Fibroblast of skin of left biceps (primary cell): ENCODE measurements around the gene NCF2.

ENCODE experiments used
- DNase-seq, 2 experiments: peaks; one replicate each; pipeline ENCODE4 v3.0.0-alpha.2; 2013; ENCODE audit warnings: low read depth in 2 of 2

NCF2 gene

DNA sequence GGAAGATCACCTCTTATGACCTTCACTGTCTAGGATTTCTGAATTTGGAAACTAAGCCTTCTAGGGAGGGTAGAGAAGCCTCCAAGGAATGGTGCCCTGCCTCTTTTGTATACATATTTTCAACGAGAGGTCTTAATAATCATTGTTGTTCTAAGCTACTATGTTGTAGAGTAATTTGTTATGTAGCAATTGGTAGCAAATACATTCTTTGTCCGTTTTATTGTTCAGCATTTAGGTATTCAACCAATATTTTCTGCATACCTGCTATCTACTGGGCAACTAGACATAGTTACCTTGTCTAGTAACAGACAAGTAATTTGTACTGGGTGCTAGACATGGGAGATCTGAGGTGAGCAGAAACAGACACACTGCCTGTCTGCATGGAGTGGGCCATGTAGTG, 20.8 kb upstream of the NCF2 start:
- no peak for DNase-seq

DNA sequence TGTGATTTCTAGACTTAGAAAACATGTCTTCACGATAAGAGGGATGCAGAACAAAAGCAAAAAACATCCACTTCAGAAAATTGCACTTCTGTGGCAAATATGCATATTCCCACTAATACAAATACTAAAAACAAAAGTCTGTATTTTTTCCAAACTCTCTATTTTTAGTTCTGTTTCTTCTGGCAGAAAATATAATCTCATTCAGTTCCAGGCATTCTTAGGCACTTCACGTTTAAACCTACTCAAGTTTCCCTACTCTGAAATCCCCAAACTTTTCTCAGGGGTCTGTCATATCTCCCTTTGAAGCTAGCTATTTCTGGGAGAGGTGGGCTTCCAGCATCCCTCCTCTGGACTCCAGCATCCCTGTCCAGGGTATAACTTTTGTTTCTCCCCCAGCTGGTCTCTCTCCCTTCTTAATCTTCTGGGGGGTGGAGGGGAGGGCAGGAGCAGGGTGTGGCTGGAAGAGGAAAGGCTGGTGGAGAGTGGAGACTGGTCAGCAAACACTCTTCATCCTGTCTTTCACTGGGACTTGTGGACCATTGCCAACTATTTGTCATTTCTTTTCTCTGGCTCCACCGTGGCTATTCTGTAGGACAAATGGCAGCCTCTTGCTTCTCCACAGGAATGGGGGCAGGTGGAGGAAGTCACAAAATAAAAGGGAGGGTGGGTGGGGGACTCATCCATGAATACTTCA, 19.6 kb upstream of the NCF2 start:
- no peak for DNase-seq

- DNase-seq: peak; percentile 53 to 57
Observed at GRCh38 chr1:183609313-183609712, 19.1 kb upstream of the NCF2 start.

DNA sequence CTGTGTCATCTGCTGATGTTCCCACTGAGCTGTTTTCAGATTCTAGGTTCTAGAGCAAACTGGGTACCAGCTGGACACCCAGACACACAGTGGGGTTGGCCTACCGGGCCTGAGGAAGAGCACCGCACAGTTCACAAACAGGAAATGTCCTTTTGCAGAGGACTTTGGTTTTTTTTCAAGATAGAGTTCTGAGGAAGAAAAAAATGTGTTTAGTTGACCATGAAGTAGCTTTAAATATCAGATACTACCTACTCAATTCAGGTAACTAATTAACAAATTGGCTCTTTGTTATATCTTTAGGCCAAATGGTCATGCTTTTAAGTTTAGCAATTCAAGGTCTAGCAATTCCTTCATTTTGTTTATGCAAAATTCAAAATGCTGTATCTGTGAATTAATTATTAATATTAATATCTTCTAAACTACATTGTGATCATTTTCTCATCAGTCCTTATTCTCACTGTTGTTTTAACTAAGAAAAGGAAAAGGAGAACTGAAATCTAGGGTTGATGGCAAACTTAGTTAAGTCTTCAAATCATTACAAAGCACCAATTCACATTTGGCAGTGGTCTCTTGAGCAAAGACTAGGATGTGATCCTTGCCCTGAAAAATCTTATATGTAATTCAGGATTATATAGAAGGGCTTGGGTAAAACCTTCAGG, 17.2 kb upstream of the NCF2 start:
- DNase-seq: no peak

DNA sequence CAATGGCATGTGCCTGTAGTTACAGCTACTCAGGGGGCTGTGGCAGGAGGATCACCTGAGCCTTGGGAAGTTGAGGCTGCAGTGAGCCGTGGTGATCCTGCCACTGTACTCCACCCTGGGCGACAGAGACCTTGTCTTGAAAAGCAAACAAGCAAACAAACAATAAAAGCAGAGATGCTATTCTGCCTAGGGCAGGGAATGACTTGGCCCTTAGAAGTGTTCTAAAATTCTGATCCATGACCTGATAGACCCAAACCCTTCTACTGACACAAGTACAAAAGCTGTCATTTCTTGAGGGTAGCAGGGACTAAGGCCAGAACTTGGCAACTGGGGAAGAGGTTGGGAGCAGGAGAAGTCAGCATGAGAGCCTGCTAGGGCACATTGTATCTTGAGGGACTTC, 15.6 kb upstream of the NCF2 start:
- no peak for DNase-seq

GRCh38 chr1:183604815-183605214, 14.6 kb upstream of the NCF2 start:
- DNase-seq: no peak

- DNase-seq: peak; percentile 63 to 64
Observed at GRCh38 chr1:183604038-183604808, 14.0 kb upstream of the NCF2 start.

GRCh38 chr1:183602510-183602909, 12.3 kb upstream of the NCF2 start:
- no peak for DNase-seq

- DNase-seq: no peak
Observed at GRCh38 chr1:183600634-183601033, 10.4 kb upstream of the NCF2 start.

- no peak for DNase-seq
Observed at GRCh38 chr1:183600136-183600535, 9.9 kb upstream of the NCF2 start.

DNA sequence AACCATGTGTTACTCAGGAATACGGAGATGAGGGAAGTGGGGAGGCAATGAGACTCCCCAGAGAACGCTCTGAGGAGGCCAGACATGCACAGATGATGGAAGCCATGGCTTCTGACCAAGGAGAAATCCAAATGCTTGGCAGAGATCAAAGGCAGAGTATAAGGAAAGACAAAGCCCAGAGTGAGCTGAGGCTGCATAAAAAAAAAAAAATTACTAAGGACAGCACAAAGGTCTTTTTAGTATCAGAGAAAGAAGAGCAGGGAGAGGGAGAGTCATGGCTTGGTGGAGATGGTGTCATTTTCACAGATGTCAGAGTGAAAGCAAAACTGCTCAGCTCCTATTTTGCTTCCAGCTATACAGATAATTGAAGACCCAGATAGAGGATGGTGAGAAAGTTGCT, 8.1 kb upstream of the NCF2 start:
- DNase-seq: no peak

DNA sequence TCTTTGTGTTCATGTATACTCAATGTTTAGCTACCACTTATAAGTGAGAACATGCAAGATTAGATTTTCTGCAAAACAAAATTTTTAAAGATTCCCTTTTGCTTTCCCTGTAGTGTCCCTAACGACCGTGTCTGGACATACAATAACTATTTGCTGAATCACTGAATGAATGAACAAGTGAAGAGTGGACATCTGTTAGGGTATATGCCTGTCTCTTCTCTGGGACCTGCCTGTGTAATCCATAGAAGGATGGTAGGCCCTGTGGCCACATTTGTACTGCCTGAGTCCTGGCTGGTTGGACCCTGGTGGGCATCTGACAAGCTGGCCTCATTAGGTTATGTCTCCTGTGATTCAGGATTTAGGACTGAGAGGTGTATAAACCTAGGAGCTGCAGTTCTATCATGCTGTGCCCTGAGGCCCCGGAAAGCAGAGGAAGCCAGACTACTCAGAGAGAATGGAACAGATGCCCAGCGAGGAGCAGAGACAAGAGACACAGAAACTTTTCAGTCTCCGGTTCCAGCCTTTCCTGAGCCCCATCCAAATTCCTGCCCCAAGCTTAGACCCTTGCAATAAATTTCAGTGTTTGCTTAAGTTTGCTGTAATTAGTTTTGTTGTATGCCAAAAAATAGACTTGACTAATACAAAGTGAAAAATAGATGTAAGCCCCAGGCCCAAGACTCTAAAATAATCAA, 7.5 kb upstream of the NCF2 start:
- no peak for DNase-seq

DNA sequence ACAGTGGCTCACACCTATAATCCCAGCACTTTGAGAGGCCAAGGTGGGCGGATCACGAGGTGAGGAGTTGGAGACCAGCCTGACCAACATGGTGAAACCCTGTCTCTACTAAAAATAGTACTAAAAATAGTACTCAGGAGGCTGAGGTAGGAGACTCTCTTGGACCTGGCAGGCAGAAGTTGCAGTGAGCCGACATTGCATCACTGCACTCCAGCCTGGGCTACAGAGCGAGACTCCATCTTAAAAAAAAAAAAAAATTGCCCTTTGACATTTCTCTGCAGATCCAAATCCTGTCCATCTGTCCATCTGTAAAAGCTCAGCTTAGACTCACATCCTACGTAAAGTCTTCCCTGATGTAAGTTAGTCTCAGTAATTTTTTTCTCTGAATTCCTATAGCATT, 6.2 kb upstream of the NCF2 start:
- no peak for DNase-seq

- no peak for DNase-seq
Observed at GRCh38 chr1:183595537-183595936, 5.3 kb upstream of the NCF2 start.

DNA sequence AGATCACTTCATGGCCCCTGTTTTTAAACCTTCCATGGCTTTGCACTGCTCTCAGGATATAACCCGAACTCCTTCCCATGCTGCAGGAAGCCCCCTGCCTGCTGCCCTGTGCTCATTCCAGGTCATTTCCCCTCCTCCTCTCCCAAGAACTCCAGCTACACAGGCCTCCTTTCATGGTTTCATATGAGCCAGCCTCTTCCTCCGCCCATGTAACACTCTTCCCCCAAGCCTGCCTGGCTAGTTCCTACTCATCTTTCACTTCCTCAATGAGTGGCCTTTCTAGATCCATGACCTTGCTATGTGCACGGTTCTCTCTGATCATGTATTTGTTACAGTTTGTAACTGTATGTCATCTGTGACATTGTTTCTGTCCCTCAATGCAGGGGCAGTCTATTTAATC, 3.1 kb upstream of the NCF2 start:
- no peak for DNase-seq

- no peak for DNase-seq
Observed at GRCh38 chr1:183592733-183593132, 2.5 kb upstream of the NCF2 start.

DNA sequence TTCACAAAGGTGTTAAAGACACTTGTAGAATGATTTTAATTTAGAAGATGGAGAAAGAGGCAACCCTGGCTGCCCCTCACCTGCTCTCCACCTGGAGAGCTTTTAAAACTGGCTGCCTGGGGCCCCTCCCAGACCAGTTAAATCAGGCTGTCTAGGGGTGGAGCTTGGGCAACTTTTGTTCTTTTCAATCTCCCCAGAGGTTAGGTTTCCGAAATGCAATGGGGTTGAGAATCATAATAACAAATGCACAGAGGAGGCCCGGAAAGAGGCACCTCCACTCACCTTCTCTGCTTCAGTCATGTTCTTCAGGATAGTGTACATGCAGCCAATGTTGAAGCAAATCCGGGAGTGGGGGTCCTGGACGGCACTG, 400 bp downstream of the NCF2 start:
- DNase-seq: no peak

DNA sequence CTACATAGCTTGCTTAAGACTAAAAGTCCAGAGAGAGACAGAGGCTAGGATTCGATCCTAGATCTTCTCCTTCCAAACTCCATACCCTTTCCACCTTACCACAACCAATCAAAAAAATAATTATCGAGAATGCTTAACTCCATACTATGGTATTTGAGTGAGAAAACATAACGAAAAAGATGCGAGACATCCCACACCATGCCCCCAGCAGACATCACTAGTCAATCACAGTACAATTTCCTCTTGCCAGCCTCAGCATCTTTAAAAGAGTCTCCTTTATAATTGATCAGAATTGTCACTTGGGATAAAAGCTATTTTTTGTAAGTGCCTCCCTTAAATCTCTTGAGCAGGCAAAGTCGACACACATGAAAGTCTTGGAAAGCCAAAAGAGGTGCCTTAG, 875 bp downstream of the NCF2 start:
- no peak for DNase-seq

DNA sequence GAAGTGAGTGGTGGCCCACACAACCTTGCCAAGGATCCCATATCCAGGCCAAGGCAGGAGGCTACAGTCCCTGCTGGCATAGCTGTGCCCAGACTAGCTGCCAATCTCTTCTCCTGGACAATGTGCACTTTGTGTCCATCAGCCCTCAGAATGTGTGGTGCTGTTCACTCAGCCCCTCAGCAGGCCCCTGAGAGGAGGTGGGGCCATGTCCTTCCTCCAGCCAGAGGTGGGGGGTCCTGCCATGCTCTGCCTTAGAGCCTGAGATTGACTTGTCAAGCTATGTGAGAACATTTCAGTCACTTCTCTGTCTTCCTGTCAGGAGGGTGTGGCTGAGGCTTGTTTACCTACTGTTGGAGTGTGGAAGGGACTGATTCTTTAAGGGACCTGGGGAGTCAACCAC, 1.4 kb downstream of the NCF2 start:
- no peak for DNase-seq

DNA sequence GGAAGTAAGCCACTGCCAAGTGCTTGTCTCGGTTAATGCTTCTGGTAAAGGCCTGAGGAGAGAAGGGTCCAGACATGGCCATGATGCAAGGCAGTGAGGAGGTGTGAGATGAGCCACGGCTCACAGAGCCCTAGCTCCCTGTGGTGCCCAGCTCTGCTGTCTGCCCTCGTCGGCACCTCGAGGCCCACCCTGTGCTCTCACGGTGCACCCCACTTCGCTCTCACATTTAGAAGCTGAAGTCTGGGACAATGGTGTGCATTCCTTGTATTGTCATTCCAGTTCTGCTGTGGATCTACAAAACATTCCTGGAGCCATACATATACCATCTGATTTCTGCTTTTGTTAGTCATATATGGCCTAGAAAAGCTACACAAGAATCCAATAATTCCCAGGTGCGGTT, 3.3 kb downstream of the NCF2 start:
- DNase-seq: no peak

DNA sequence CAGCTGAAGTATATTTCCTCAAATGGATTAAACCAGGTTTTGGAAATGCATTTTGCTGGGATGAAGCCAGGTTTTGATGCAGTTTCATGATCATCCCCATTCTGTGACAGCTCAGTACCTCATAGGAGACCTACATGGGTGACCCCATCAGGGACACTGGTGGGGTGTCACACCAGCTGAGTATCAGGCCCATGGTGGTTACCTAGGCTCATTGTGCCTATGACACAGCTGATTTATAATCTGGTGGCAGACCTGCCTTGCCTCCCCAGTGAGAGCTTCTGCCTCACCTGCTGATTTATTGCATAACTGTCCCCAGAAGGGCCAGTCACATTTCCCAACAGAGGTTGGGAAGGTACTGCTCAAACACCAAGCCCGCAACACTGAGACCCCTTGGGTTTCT, 3.8 kb downstream of the NCF2 start:
- DNase-seq: no peak

- DNase-seq: no peak
Observed at GRCh38 chr1:183585038-183585437, 5.2 kb downstream of the NCF2 start.

DNA sequence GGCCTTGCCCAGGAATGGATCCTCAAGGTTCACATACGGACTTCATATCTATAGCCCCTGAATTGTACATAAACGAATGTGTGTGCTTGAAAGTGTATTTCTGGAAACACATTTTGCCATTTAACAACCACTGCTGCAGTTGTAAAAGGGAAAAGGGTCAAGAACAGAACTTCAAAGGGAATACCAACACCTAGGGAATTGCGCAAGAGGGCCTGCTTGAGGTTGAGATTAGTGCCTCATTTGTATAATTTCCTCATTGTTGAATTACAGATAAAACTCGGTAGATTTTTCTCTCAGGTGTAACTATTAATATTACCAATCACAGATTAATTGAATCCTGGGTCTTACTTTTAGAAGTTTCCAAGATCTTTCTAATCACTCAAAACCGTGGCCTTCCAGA, 6.1 kb downstream of the NCF2 start:
- no peak for DNase-seq
